Pancreas (tissue), 10 donors: ENCODE data around the gene STK39. TPM values are rescaled to one million over a fixed set of nuclear protein-coding genes. Genes with fewer than 3 reads are reported as not detected.

ENCODE experiments used
- ATAC-seq, 4 donors: fragments of 200-7000 bp; cut with Tn5 transposase; one replicate each; pipeline versions ENCODE4 v1.8.0 to v1.9.1; 2020; ENCODE audit warnings: mild to moderate bottlenecking in 4 of 4, moderate library complexity in 4 of 4
- DNase-seq, 6 donors: peaks; one replicate each; pipeline ENCODE4 v3.0.0-alpha.2; 2020
- FAIRE-seq: peaks from 2 replicates; lab custom pipeline; 2012; peaks lifted over from hg19 to GRCh38; lab: Jason Lieb, UNC
- H3K27ac ChIP-seq, 4 donors: fragments of 200-600 bp; sonication (generic); 1 replicate in 3 of 4; 2 replicates in 1 of 4; pipeline versions ENCODE4 v1.5.0 to v1.8.0; 2020
- H3K27me3 ChIP-seq, 4 donors: fragments of 200-600 bp; one replicate each; pipeline ENCODE4 v1.8.0; 2021
- H3K36me3 ChIP-seq, 3 donors: fragments of 200-600 bp; sonication (generic) in 1 of 3; one replicate each; pipeline versions ENCODE4 v1.5.0 to v1.8.0; 2020 to 2021
- H3K4me1 ChIP-seq, 3 donors: fragments of 200-600 bp; one replicate each; pipeline ENCODE4 v1.8.0; 2021
- H3K4me3 ChIP-seq, 4 donors: fragments of 200-600 bp; sonication (generic) in 2 of 4; one replicate each; pipeline versions ENCODE4 v1.5.0 to v1.8.0; 2020 to 2021
- H3K9me3 ChIP-seq, 4 donors: fragments of 200-600 bp; one replicate each; pipeline ENCODE4 v1.8.0; 2021
- WGBS, 2 donors: extraction: QIAGEN DNeasy Blood & Tissue Kit; methylation state at CpG; one replicate each; pipeline ENCODE4 v1.1.7; 2013; 5-methylcytosine and 5-hydroxymethylcytosine counted together
- intact Hi-C, 3 donors: fragments of 100-400 bp; cut with DNase I; formaldehyde crosslinking; loops; one replicate each; pipeline versions ENCODE4 v1.11.1 to v1.14.2; 2022
- polyA plus RNA-seq, 2 donors: library from polyadenylated mRNA; stranded (reverse); fragments of 200-250 nt; gene quantifications; one replicate each; pipeline ENCODE4 v1.2.3, GENCODE V29; 2013
- total RNA-seq, 6 donors: library from RNA; stranded (reverse); fragmentation: NEBNext Ultra II Directional in 4 of 6; extraction: Animal tissue kit (Norgen Biotek cat#: 25700) in 4 of 6; gene quantifications; one replicate each; pipeline versions ENCODE4 v1.2.1 to v1.2.4, GENCODE V29; 2021 to 2023
- TF ChIP-seq, protein P1 (sequence below), 4 donors: fragments of 200-600 bp; sonication (generic) in 3 of 4; IDR thresholded peaks; one replicate each; pipeline versions ENCODE4 v1.5.0 to v1.8.0; 2021; ENCODE audit warnings: antibody characterized with exemption in 4 of 4
- donor health status: healthy with polysubstance abuse.
- donor health status: DM: no; HTN: no; CAD: no; lungs with moderate emphysema.
- donor health status: DM: no; HTN: no; CAD: no.
- donor health status: control.
- donor health status: control.
- donor health status: Bipolar disorder and iron deficiency.
- donor health status: DM: yes; HTN: yes; CAD: no.
- donor health status: DM: no; HTN: no; CAD: no.
- donor health status: DM: no; HTN: no; CAD: no.
- donor health status: DM: yes; HTN: yes; CAD: no.

STK39 gene
- total and polyA plus RNA-seq, 8 donors: 9.5 to 23.1 (median 15.5) TPM

- H3K27ac ChIP-seq: no peak overlapping the region
- DNase-seq (no peak), ATAC-seq (no peak), FAIRE-seq (no peak)
- no peaks in the 10 kb centered on the region for H3K27me3 ChIP-seq
- no peaks in the 10 kb centered on the region for H3K9me3 ChIP-seq
- intact Hi-C loops: no loop called here
- 90 to 92% methylated on average over 4 of the region's 4 CpGs for WGBS, 2 donors
- TF ChIP-seq, protein P1, sequence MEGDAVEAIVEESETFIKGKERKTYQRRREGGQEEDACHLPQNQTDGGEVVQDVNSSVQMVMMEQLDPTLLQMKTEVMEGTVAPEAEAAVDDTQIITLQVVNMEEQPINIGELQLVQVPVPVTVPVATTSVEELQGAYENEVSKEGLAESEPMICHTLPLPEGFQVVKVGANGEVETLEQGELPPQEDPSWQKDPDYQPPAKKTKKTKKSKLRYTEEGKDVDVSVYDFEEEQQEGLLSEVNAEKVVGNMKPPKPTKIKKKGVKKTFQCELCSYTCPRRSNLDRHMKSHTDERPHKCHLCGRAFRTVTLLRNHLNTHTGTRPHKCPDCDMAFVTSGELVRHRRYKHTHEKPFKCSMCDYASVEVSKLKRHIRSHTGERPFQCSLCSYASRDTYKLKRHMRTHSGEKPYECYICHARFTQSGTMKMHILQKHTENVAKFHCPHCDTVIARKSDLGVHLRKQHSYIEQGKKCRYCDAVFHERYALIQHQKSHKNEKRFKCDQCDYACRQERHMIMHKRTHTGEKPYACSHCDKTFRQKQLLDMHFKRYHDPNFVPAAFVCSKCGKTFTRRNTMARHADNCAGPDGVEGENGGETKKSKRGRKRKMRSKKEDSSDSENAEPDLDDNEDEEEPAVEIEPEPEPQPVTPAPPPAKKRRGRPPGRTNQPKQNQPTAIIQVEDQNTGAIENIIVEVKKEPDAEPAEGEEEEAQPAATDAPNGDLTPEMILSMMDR (IDR thresholded peaks at IDR 0.05): no peak
- H3K4me3 ChIP-seq: no peak overlapping the region
- no peaks in the 10 kb centered on the region for H3K36me3 ChIP-seq
- peaks cover 0 to 4% (median 0%) of the 10 kb centered on the region in 3 donors for H3K4me1 ChIP-seq
Observed at GRCh38 chr2:168024459-168024858, 222.9 kb downstream of the STK39 start.

- ATAC-seq: no peak
- no peaks in the 10 kb centered on the region for H3K36me3 ChIP-seq
- DNase-seq: no peak
- no peak overlapping the region for H3K27ac ChIP-seq
- intact Hi-C loops: no loop called here
- H3K4me3 ChIP-seq: no peak overlapping the region
- FAIRE-seq: no peak
- H3K9me3 ChIP-seq: no peaks in the 10 kb centered on the region
- H3K27me3 ChIP-seq: no peaks in the 10 kb centered on the region
- TF ChIP-seq, protein P1 (IDR thresholded peaks at IDR 0.05): no peak
- no peaks in the 10 kb centered on the region for H3K4me1 ChIP-seq
Observed at GRCh38 chr2:168021800-168022587, 225.4 kb downstream of the STK39 start.

DNA sequence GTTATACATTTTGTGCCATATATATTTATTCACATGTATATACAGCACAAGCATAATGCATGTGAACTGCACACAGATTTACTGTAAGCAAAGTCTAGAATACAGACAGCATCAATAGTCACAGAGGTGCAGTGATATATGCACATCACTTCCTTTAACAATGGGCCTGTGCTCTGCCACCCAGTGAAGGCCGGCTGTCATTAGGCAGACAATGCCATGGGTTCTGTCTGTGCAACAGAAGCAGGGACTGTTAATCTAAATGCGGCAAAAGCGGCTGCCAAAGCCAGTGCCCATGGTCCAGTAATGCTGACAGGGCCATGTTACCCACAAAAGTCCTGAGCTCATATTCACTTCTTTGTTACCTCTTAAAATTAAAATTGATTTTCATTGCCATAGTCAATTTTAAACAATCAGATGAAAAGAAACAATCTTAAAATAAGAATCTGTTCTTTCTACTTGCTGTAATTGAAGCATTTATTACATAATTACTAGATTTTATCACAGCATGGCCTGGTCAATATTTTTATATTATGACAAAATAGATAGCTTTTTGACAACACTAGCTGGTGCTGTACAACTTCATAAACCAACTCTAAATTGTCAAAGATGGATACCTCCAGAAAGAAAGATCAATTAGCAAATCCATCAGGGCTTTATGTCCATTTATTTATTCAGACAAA lies 232.0 kb downstream of the STK39 start:
- DNase-seq: no peak
- Histone ChIP-seq H3K4me1 (no peaks in the 10 kb centered on the region), H3K27me3 (no peaks in the 10 kb centered on the region), H3K27ac (no peak overlapping the region), H3K36me3 (peaks cover 0 to 6% (median 0%) of the 10 kb centered on the region in 3 donors), H3K9me3 (no peaks in the 10 kb centered on the region), H3K4me3 (no peak overlapping the region)
- no peak for FAIRE-seq
- intact Hi-C loops: no loop called here
- TF ChIP-seq, protein P1 (IDR thresholded peaks at IDR 0.05): no peak
- WGBS, 2 donors: 94 to 96% methylated on average over 3 of the region's 3 CpGs
- ATAC-seq: no peak

GRCh38 chr2:168009900-168010299 lies 237.5 kb downstream of the STK39 start:
- H3K27me3 ChIP-seq: no peaks in the 10 kb centered on the region
- DNase-seq (no peak), ATAC-seq (no peak), FAIRE-seq (no peak)
- H3K4me3 ChIP-seq: no peak overlapping the region
- H3K36me3 ChIP-seq: peaks cover 0 to 6% (median 0%) of the 10 kb centered on the region in 3 donors
- no peaks in the 10 kb centered on the region for H3K9me3 ChIP-seq
- peaks cover 0 to 6% (median 5%) of the 10 kb centered on the region in 3 donors for H3K4me1 ChIP-seq
- TF ChIP-seq, protein P1 (IDR thresholded peaks at IDR 0.05): no peak
- 82 to 95% methylated on average over 1 of the region's 1 CpG for WGBS, 2 donors
- intact Hi-C loops: no loop called here
- H3K27ac ChIP-seq: no peak overlapping the region
